Mucosa of rectum (tissue), 2 donors: ENCODE data around the gene WFIKKN1.

Experiments used
- H3K27ac ChIP-seq, 2 donors: one replicate each; pipeline ENCODE4 v1.7.0; 2013; ENCODE audit warnings: inconsistent platforms in 2 of 2, low read depth in 2 of 2, low read length in 2 of 2
- H3K27me3 ChIP-seq, 2 donors: one replicate each; pipeline ENCODE4 v1.7.0; 2013; ENCODE audit warnings: low read length in 2 of 2; ENCODE audit not compliant: control insufficient read depth in 2 of 2, insufficient read depth in 2 of 2
- H3K36me3 ChIP-seq, 2 donors: one replicate each; pipeline ENCODE4 v1.7.0; 2013; ENCODE audit warnings: low read length in 2 of 2; ENCODE audit not compliant: control insufficient read depth in 2 of 2, insufficient read depth in 2 of 2
- H3K4me1 ChIP-seq, 2 donors: one replicate each; pipeline ENCODE4 v1.7.0; 2013; ENCODE audit warnings: low read length in 2 of 2, mild to moderate bottlenecking in 1 of 2; ENCODE audit not compliant: control insufficient read depth in 2 of 2, insufficient read depth in 2 of 2
- H3K4me3 ChIP-seq, 2 donors: one replicate each; pipeline ENCODE4 v1.7.0; 2013; ENCODE audit warnings: low read length in 2 of 2
- H3K9ac ChIP-seq, 2 donors: one replicate each; pipeline ENCODE4 v1.7.0; 2013; ENCODE audit warnings: low read length in 2 of 2, low read depth in 1 of 2, mild to moderate bottlenecking in 1 of 2
- H3K9me3 ChIP-seq, 2 donors: one replicate each; pipeline ENCODE4 v1.7.0; 2013; ENCODE audit warnings: low read length in 2 of 2; ENCODE audit not compliant: control insufficient read depth in 2 of 2
- donor health status: healthy.
- donor health status: Normal muscosa, but diverticular disease.

Gene WFIKKN1

DNA sequence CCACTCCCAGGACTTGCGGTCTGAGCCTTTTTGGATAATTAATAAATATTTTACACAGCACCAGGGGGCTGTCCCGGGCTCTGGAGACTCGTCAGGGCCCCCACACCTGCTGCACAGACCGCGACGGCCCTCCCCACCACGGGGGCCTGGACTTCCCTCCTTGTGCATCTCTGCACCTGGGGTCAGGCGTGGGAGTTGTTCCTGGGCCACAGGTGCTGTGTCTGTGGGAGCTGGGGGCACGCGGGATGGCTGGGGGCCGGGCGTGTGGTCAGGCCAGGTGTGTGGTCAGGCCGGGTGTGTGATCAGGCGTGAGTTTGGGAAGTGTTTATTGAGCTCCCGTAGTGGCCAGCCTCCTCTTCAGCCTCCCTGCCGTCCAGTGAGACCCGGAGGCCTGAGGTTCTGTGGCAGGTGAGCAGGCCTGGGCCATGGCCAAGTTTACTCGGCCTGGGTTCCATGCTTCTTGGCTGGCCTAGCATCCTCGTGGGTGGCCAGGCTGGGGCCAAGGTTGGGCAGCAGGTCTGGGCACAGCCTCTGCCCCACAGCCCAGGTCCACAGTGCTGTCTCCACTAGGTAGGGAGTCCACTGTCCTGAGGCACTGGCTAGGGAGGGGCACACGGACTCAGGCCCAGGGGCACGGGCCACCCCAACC is 47.5 kb downstream of the WFIKKN1 start:
- Histone ChIP-seq H3K4me1 (peaks cover 49 to 53% of the 10 kb centered on the region in 2 donors), H3K27ac (no peak overlapping the region)

DNA sequence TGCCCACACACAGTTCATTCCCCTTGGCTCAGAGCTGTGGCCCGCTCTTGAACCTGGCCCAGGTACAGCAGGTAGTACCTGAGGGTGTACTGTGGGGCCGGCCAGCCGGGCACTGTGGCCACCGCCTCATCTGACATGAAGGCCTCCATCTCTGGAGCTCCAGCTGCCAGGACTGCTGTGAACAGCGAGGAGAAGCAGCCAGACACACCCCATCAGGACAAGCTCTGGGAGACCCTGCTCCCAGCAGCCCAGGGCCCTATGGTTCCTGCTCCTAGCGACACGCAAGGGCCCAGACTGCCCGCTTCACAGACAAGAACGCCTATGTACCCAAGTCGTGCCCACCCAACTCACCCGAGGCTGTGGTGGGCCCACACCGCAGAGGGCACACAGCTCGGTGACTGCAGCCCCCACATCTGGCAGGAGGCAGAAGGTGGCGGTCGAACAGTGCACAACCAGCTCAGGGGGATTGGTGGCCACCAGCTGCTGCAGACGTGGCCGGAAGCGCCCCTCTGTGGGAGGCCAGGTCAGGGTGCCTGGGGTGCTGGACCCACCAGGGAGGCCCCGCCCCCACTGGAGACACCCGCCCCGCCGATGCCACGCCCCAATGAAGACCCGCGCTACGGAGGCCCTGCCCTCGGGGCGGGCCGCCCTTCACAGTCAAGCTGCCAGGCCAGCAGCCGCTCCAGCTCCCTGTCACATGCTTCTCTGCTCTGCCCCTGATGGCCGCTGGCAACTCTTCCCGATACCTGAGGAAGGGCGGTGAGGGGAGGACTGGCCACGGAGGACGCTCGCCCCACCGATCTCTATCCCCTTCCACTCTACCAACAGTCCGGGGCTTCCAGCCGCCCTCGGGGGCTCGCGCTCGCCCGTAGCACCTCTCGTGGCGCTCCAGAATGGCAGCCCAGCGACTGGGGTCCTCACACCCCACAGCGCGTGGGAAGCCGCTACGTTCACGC is 48.4 kb downstream of the WFIKKN1 start:
- Histone ChIP-seq H3K4me1 (peaks cover 54 to 58% of the 10 kb centered on the region in 2 donors), H3K4me3 (peak overlapping the region; percentile 62 to 64), H3K27me3 (no peaks in the 10 kb centered on the region), H3K9ac (peak overlapping the region in 1 of 2 donors; percentile 59), H3K9me3 (no peaks in the 10 kb centered on the region), H3K27ac (peak overlapping the region; percentile 82 to 88), H3K36me3 (peaks cover 12 to 20% of the 10 kb centered on the region in 2 donors)

More for the DNA sequence above, 47.5 kb downstream of the WFIKKN1 start:
- Histone ChIP-seq H3K4me3 (no peak overlapping the region), H3K9ac (no peak overlapping the region), H3K9me3 (no peaks in the 10 kb centered on the region), H3K36me3 (peaks cover 13 to 21% of the 10 kb centered on the region in 2 donors), H3K27me3 (no peaks in the 10 kb centered on the region)

DNA sequence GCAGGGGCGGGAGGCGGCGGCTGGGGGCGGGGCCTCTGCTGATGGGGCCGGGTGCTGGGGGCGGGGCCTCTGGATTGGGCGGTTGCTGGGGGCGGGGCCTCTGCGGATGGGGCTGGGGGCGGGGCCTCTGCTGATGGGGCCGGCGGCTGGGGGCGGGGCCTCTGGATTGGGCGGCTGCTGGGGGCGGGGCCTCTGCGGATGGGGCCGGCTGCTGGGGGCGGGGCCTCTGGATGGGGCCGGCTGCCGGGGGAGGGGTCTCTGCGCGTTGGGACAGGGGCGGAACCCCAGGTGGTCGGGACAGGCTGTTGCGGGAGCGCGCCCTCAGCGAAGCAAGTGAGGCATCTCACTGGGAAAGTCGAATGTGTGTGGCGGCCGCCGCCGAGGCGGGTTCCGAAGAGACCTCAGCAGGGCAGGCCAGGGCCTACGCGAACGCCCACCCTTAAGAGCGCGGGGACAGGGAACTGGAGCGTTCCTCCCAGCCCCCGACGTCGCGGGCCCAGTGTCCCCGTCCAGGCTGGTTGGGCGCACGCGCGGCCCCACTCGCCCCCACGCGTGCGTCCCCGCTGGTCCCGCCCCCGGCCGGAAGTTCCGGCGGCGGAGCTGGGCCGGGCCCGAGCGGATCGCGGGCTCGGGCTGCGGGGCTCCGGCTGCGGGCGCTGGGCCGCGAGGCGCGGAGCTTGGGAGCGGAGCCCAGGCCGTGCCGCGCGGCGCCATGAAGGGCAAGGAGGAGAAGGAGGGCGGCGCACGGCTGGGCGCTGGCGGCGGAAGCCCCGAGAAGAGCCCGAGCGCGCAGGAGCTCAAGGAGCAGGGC is 49.2 kb downstream of the WFIKKN1 start, which contains the start of gene STUB1:
Gene STUB1, plus strand, starts transcription at position 597 of the 811 bp plus-strand sequence. Its CDS starts 116 bp downstream, at position 713.
- H3K36me3 ChIP-seq = peaks cover 12 to 20% of the 10 kb centered on the region in 2 donors
- no peaks in the 10 kb centered on the region for H3K27me3 ChIP-seq
- peaks cover 54 to 55% of the 10 kb centered on the region in 2 donors for H3K4me1 ChIP-seq
- peak within 1 kb of the TSS; percentile 70 to 81 for H3K9ac ChIP-seq
- peak within 1 kb of the TSS; percentile 82 to 84 for H3K4me3 ChIP-seq
- H3K9me3 ChIP-seq = no peaks in the 10 kb centered on the region
- peak within 1 kb of the TSS; percentile 82 to 94 for H3K27ac ChIP-seq

DNA sequence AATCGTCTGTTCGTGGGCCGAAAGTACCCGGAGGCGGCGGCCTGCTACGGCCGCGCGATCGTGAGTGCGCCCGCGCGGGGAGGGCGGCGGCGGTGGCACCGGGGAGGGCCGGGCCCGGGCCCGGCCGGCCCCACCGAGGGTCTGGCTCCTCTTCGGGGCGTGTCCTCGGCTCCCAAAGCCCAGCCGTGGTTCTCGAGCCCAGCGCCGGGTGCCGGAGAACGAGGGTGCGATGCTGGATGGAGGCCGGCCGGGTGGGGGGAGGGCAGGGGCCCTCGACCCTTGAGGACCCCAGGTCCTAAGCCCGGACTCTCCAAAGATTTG is 49.8 kb downstream of the WFIKKN1 start:
- Histone ChIP-seq H3K36me3 (peaks cover 12 to 20% of the 10 kb centered on the region in 2 donors), H3K9me3 (no peaks in the 10 kb centered on the region), H3K4me3 (peak overlapping the region; percentile 82 to 84), H3K27ac (peak overlapping the region; percentile 82 to 94), H3K27me3 (no peaks in the 10 kb centered on the region), H3K4me1 (peaks cover 51 to 54% of the 10 kb centered on the region in 2 donors), H3K9ac (peak overlapping the region; percentile 70 to 81)

DNA sequence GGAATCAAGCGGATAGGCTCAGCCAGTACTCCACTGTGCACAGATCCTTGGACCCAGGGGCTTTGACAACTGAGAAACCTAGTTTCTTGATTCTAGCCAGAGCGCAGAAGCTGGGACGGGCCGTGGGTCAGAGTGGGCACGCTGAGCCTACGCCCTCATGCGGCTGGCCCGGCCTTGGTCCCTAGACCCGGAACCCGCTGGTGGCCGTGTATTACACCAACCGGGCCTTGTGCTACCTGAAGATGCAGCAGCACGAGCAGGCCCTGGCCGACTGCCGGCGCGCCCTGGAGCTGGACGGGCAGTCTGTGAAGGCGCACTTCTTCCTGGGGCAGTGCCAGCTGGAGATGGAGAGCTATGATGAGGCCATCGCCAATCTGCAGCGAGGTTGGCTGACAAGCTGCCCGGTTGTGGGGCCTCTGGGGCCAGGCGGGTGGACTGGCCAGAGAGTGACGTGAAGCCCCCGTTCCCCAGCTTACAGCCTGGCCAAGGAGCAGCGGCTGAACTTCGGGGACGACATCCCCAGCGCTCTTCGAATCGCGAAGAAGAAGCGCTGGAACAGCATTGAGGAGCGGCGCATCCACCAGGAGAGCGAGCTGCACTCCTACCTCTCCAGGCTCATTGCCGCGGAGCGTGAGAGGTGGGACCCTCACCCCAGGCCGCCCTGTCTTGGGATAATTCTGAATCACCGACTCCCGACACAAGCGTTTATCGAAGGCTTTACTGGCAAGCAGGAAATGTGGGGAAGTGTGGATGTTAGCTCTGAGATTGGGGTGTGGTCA is 50.4 kb downstream of the WFIKKN1 start:
- peak overlapping the region; percentile 70 to 81 for H3K9ac ChIP-seq
- peaks cover 50 to 52% of the 10 kb centered on the region in 2 donors for H3K4me1 ChIP-seq
- peak overlapping the region; percentile 82 to 94 for H3K27ac ChIP-seq

DNA sequence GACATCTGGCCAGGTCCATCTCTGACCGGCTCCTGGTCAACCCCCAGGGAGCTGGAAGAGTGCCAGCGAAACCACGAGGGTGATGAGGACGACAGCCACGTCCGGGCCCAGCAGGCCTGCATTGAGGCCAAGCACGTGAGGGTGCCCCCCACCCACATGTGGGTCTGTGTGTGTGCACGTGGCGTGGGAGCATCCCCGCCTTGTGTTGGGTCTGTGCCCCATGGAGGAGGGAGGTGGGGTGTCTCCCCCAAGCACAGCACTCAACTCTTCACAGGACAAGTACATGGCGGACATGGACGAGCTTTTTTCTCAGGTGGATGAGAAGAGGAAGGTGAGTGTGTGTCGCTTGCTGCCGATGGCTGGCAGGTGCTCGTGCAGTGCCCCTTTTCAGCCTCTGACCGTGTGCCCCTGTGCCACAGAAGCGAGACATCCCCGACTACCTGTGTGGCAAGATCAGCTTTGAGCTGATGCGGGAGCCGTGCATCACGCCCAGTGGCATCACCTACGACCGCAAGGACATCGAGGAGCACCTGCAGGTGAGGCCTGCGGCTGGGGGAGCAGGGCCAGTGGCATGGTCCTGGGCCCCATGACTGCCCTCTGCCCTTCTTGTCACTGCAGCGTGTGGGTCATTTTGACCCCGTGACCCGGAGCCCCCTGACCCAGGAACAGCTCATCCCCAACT is 51.1 kb downstream of the WFIKKN1 start:
- Histone ChIP-seq H3K27me3 (no peaks in the 10 kb centered on the region), H3K4me1 (peaks cover 43 to 44% of the 10 kb centered on the region in 2 donors), H3K9me3 (no peaks in the 10 kb centered on the region), H3K4me3 (peak overlapping the region; percentile 82 to 84), H3K27ac (no peak overlapping the region), H3K36me3 (peaks cover 12 to 23% of the 10 kb centered on the region in 2 donors), H3K9ac (no peak overlapping the region)

More for the DNA sequence above, 50.4 kb downstream of the WFIKKN1 start:
- Histone ChIP-seq H3K27me3 (no peaks in the 10 kb centered on the region), H3K36me3 (peaks cover 12 to 20% of the 10 kb centered on the region in 2 donors), H3K9me3 (no peaks in the 10 kb centered on the region), H3K4me3 (peak overlapping the region; percentile 82 to 84)

DNA sequence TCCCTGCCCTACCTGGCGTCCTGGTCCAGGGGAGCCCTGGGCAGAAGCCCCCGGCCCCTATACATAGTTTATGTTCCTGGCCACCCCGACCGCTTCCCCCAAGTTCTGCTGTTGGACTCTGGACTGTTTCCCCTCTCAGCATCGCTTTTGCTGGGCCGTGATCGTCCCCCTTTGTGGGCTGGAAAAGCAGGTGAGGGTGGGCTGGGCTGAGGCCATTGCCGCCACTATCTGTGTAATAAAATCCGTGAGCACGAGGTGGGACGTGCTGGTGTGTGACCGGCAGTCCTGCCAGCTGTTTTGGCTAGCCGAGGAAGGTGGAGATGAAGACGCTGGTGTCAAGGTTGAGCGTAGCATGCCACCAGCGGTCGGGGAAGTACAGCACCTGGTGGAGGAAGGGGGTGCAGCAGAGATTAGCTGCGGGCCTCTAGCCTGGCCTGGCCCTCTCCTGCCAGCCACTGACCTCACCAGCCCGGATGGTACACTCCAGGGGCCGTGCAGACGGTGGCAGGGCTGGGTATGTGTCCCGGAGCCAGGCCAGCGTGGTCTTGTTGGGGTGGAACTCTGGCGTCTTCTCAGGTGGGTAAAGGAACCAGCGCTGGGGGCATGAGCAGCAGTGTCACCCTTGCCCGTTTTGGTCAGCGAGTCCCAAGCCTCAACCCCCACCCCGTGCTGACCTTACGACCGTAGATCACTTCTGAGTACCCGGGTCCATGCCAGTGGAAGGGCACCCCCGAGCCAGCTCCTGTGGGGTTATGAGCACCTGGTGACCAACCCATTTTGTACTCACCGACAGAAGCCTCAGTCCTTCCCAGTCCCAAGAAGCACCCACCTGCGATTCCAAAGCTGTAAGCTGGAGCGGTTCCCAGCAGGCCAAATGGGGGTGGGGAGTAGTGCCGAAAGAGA is 52.0 kb downstream of the WFIKKN1 start:
- H3K9me3 ChIP-seq = no peaks in the 10 kb centered on the region
- peaks cover 12 to 23% of the 10 kb centered on the region in 2 donors for H3K36me3 ChIP-seq
- peak overlapping the region; percentile 68 to 78 for H3K4me3 ChIP-seq
- H3K4me1 ChIP-seq = peaks cover 37 to 38% of the 10 kb centered on the region in 2 donors
- H3K27me3 ChIP-seq = no peaks in the 10 kb centered on the region
- no peak overlapping the region for H3K27ac ChIP-seq
- H3K9ac ChIP-seq = peak overlapping the region in 1 of 2 donors; percentile 69

DNA sequence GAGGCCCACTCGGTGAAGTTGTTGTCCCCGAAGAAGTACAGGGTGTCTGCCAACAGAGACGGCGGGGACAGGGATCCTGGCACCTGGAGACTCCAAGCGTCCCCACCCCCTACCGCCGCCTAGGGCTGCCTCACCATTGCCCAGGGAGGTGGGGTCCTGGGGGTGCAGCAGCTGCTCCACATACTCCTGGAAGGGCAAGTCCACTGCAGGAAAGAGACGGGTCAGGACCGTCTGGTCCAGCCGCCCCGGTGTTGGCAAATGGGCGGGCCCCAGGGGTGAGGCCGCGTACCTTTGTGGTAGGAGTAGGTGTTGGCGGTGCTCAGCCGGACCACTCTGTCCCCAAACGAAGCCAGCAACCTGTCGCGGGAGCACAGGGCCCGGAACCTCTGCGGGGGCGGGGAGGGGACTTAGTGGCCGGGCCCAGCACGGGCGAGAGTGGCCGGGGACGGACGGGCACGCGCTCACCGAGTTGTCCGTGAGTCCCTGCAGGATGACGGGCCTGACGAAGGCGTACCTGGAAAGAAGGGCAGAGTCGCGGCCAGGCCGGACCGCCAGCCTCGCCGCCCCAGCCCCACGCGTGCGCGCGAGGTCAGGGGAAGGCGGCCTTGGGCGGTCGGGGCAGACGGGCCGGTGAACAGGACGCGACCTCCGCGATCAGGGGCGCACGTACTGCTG is 52.7 kb downstream of the WFIKKN1 start:
- H3K9me3 ChIP-seq = no peaks in the 10 kb centered on the region
- H3K27ac ChIP-seq = peak overlapping the region; percentile 63 to 82
- peak overlapping the region; percentile 68 to 78 for H3K4me3 ChIP-seq
- H3K9ac ChIP-seq = peak overlapping the region; percentile 41 to 69
- no peaks in the 10 kb centered on the region for H3K27me3 ChIP-seq
- peaks cover 12 to 23% of the 10 kb centered on the region in 2 donors for H3K36me3 ChIP-seq
- peaks cover 37 to 38% of the 10 kb centered on the region in 2 donors for H3K4me1 ChIP-seq
